ENCODE measurements around the gene ALKBH3.

GRCh38 chr11:43904742-43905535, 24.3 kb downstream of the ALKBH3 start:
- TF ChIP-seq YY1 (IDR thresholded peaks at IDR 0.05; ENCODE audit: insufficient read depth, insufficient read length) (no peak), ZNF274 (IDR thresholded peaks at IDR 0.05; ENCODE audit: low read depth, low read length) (no peak)

Measured in NT2/D1 (cell line).